CD4-positive, alpha-beta T cell treated with Interleukin-6 at 100 ng/mL for 8 hours (primary cell): ENCODE measurements around the gene DACT2.
"Not testable (repeated sequence)": the region's sequence is repeated elsewhere in the genome, so short reads cannot be mapped to it uniquely, and the experiment has no call there.

ENCODE experiments used
- DNase-seq: peaks from one replicate; pipeline ENCODE4 v3.0.0-alpha.2; 2020; ENCODE audit warnings: mixed read lengths, low spot score

Gene DACT2

GRCh38 chr6:168326294-168327261, 7.0 kb upstream of the DACT2 start:
- DNase-seq = no peak

- no peak for DNase-seq
These were observed 3.4 kb upstream of the DACT2 start for GRCh38 chr6:168322966-168323365.

GRCh38 chr6:168320634-168321033, 1.1 kb upstream of the DACT2 start:
- no peak for DNase-seq

- no peak for DNase-seq
These were observed 848 bp downstream of the DACT2 start for GRCh38 chr6:168318579-168319278.

- no peak for DNase-seq
These were observed 1.5 kb downstream of the DACT2 start for GRCh38 chr6:168318090-168318489.

- no peak for DNase-seq
These were observed 4.0 kb downstream of the DACT2 start for GRCh38 chr6:168315596-168315995.

GRCh38 chr6:168314948-168315347, 4.6 kb downstream of the DACT2 start:
- no peak for DNase-seq

- no peak for DNase-seq
These were observed 5.6 kb downstream of the DACT2 start for GRCh38 chr6:168314021-168314420.

- no peak for DNase-seq
These were observed 6.1 kb downstream of the DACT2 start for GRCh38 chr6:168313431-168314011.

GRCh38 chr6:168312125-168312507, 7.5 kb downstream of the DACT2 start:
- not testable (repeated sequence) for DNase-seq

- no peak for DNase-seq
These were observed 8.0 kb downstream of the DACT2 start for GRCh38 chr6:168311410-168312124.

- no peak for DNase-seq
These were observed 8.6 kb downstream of the DACT2 start for GRCh38 chr6:168310945-168311344.

- no peak for DNase-seq
These were observed 9.2 kb downstream of the DACT2 start for GRCh38 chr6:168310403-168310802.

GRCh38 chr6:168309997-168310396, 9.6 kb downstream of the DACT2 start:
- DNase-seq = no peak

- no peak for DNase-seq
These were observed 10.4 kb downstream of the DACT2 start for GRCh38 chr6:168309183-168309582.

GRCh38 chr6:168308390-168309144, 11.0 kb downstream of the DACT2 start:
- DNase-seq = no peak

GRCh38 chr6:168307695-168308021, 11.9 kb downstream of the DACT2 start:
- no peak for DNase-seq

- DNase-seq = no peak
These were observed 12.4 kb downstream of the DACT2 start for GRCh38 chr6:168307015-168307694.

- DNase-seq = no peak
These were observed 13.7 kb downstream of the DACT2 start for GRCh38 chr6:168305863-168306262.

- DNase-seq = no peak
These were observed 14.4 kb downstream of the DACT2 start for GRCh38 chr6:168305096-168305749.

GRCh38 chr6:168304752-168305015, 14.9 kb downstream of the DACT2 start:
- no peak for DNase-seq
